Measurements from ENCODE around the gene GJD3.

GJD3 gene

GRCh38 chr17:40366861-40367518 lies 2.5 kb upstream of the GJD3 start:
- no peak for DNase-seq

GRCh38 chr17:40366076-40366860 lies 1.7 kb upstream of the GJD3 start:
- no peak for DNase-seq

- DNase-seq: no peak
Measured at GRCh38 chr17:40364906-40365305, 369 bp upstream of the GJD3 start.

- DNase-seq: no peak
Measured at GRCh38 chr17:40363111-40363827, 1.3 kb downstream of the GJD3 start.

- no peak for DNase-seq
Measured at GRCh38 chr17:40362696-40363110, 1.8 kb downstream of the GJD3 start.

- DNase-seq: no peak
Measured at GRCh38 chr17:40361925-40362695, 2.4 kb downstream of the GJD3 start.

GRCh38 chr17:40361063-40361924 lies 3.2 kb downstream of the GJD3 start:
- no peak for DNase-seq

GRCh38 chr17:40360091-40360490 lies 4.4 kb downstream of the GJD3 start:
- DNase-seq: no peak

- no peak for DNase-seq
Measured at GRCh38 chr17:40358323-40359038, 6.1 kb downstream of the GJD3 start.

- DNase-seq: no peak
Measured at GRCh38 chr17:40356990-40357881, 7.3 kb downstream of the GJD3 start.

GRCh38 chr17:40355804-40356758 lies 8.5 kb downstream of the GJD3 start:
- DNase-seq: no peak

GRCh38 chr17:40355123-40355803 lies 9.3 kb downstream of the GJD3 start:
- no peak for DNase-seq

- DNase-seq: no peak
Measured at GRCh38 chr17:40354221-40355122, 10.1 kb downstream of the GJD3 start.

- no peak for DNase-seq
Measured at GRCh38 chr17:40352779-40353394, 11.7 kb downstream of the GJD3 start.

GRCh38 chr17:40352237-40352778 lies 12.2 kb downstream of the GJD3 start:
- DNase-seq: no peak

Measured in cortex of kidney (tissue), 1 donor.